Caco-2 (cell line): ENCODE data around the gene MED8. TPM values are rescaled to one million over a fixed set of nuclear protein-coding genes. Genes with fewer than 3 reads are reported as not detected.

ENCODE experiments used
- BruUV-seq: library from RNA; stranded (reverse); fragments of 400-500 nt; replicated peaks from 2 replicates; lab custom pipeline; 2021; lab: Mats Ljungman, UMichigan
- CTCF ChIA-PET: fragments of 300-600 bp; sonication (Branson Sonifier 250); formaldehyde crosslinking; loops from one replicate; lab custom pipeline; 2022; ENCODE audit warnings: antibody characterized with exemption; lab: Charles Lee
- POLR2A ChIA-PET: fragments of 300-600 bp; sonication (Branson Sonifier 250); formaldehyde crosslinking; loops from one replicate; lab custom pipeline; 2022; ENCODE audit warnings: antibody characterized with exemption; lab: Charles Lee
- DNase-seq, 2 experiments: peaks; one replicate each; pipeline versions ENCODE4 v3.0.0 to v3.0.0-alpha.2; 2020 to 2022
- H3K27me3 ChIP-seq: replicated peaks from 2 replicates; pipeline ENCODE4 v1.6.0; 2011; ENCODE audit warnings: low read length; ENCODE audit not compliant: control insufficient read depth, insufficient read depth
- H3K36me3 ChIP-seq: 2 replicates; pipeline ENCODE4 v1.5.1; 2011; ENCODE audit warnings: low read length; ENCODE audit not compliant: control insufficient read depth, insufficient read depth
- H3K4me1 ChIP-seq: fragments of 250-450 bp; sonication (Bioruptor Pico); 2 replicates; pipeline ENCODE4 v1.5.1; 2020; ENCODE audit warnings: mild to moderate bottlenecking
- H3K4me3 ChIP-seq: 2 replicates; pipeline ENCODE4 v1.5.1; 2011; ENCODE audit warnings: low read depth, mild to moderate bottlenecking, control low read depth, low read length
- H3K9me3 ChIP-seq: fragments of 250-450 bp; sonication (Bioruptor Pico); 2 replicates; pipeline ENCODE4 v1.5.1; 2020; ENCODE audit warnings: mild to moderate bottlenecking, moderate library complexity
- H3K27ac Mint-ChIP-seq: one replicate; pipeline ENCODE4 v1.8.0; 2022; ENCODE audit warnings: mixed read lengths; ENCODE audit not compliant: unreplicated experiment
- H3K27me3 Mint-ChIP-seq: one replicate; pipeline ENCODE4 v1.8.0; 2022; ENCODE audit warnings: mixed read lengths; ENCODE audit not compliant: insufficient read depth, unreplicated experiment
- H3K36me3 Mint-ChIP-seq: one replicate; pipeline ENCODE4 v1.8.0; 2022; ENCODE audit warnings: mild to moderate bottlenecking, mixed read lengths; ENCODE audit not compliant: insufficient read depth, unreplicated experiment
- H3K4me1 Mint-ChIP-seq: one replicate; pipeline ENCODE4 v1.8.0; 2022; ENCODE audit warnings: low read depth, mixed read lengths; ENCODE audit not compliant: unreplicated experiment
- H3K4me3 Mint-ChIP-seq: one replicate; pipeline ENCODE4 v1.8.0; 2022; ENCODE audit warnings: mild to moderate bottlenecking, moderate library complexity, mixed read lengths; ENCODE audit not compliant: unreplicated experiment
- H3K9me3 Mint-ChIP-seq: one replicate; pipeline ENCODE4 v1.8.0; 2022; ENCODE audit warnings: mixed read lengths; ENCODE audit not compliant: unreplicated experiment
- intact Hi-C: fragments of 100-400 bp; cut with micrococcal nuclease; formaldehyde crosslinking; loops from one replicate; pipeline ENCODE4 v1.10.0; 2022; ENCODE audit not compliant: unreplicated experiment
- total RNA-seq: library from RNA; stranded (reverse); gene quantifications from 2 replicates; pipeline ENCODE4 v1.2.3, GENCODE V29; 2022
- TF ChIP-seq, protein P1 (sequence below), 2 experiments: fragments of 200-600 bp in 1 of 2; IDR thresholded peaks; 1 replicate in 1 of 2; 2 replicates in 1 of 2; pipeline versions ENCODE4 v1.5.1 to v1.8.0; 2011 to 2022; ENCODE audit warnings: antibody characterized with exemption in 1 of 2, control low read depth in 1 of 2, inconsistent platforms in 1 of 2, low read depth in 1 of 2, low read length in 1 of 2, mild to moderate bottlenecking in 1 of 2, moderate library complexity in 1 of 2; ENCODE audit not compliant: insufficient read depth in 1 of 2, severe bottlenecking in 1 of 2, unreplicated experiment in 1 of 2

MED8 gene
- total RNA-seq, 1 experiment from 2014 or later, result 35.8 TPM

DNA sequence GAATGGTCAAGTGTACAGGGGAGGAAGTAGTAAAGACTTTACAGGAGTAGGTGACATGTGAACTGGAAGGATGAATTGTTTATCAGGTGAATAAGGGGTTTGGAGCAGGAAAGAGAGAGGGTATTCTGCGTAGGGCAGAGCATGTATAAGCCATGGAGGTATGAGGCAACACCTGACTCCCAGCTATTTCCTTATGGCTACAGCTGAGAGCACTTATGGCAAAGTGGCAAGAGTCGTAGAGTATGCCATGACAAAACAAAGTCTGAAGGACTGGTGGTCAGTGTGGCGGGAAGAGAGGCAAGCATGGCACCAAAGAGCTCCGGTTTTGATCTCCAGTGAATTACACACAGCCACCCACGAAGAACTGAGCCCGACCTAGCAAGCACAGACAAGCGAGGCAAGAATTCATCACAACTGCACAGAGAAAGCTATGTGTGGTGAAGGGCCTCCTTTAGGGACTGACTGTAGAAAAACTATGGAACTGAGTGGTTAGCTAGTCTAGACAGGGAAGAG is 12.8 kb downstream of the MED8 start:
- H3K4me3 ChIP-seq, result no peak overlapping the region
- ChIA-PET POLR2A (interaction anchor here (1.3 kb wide), 1 partner anchor 9 kb away, joined by 14 read pairs; the partner anchor contains the start of gene ELOVL1), CTCF (no interaction called here)
- no peaks in the 10 kb centered on the region for H3K36me3 Mint-ChIP-seq
- no peaks in the 10 kb centered on the region for H3K27me3 ChIP-seq
- intact Hi-C loops, result no loop called here
- H3K27ac Mint-ChIP-seq, result no peak overlapping the region
- DNase-seq, result no peak
- no peaks in the 10 kb centered on the region for H3K9me3 ChIP-seq
- peaks cover 9% of the 10 kb centered on the region for H3K4me1 ChIP-seq
- no peaks in the 10 kb centered on the region for H3K36me3 ChIP-seq
- TF ChIP-seq, protein P1, sequence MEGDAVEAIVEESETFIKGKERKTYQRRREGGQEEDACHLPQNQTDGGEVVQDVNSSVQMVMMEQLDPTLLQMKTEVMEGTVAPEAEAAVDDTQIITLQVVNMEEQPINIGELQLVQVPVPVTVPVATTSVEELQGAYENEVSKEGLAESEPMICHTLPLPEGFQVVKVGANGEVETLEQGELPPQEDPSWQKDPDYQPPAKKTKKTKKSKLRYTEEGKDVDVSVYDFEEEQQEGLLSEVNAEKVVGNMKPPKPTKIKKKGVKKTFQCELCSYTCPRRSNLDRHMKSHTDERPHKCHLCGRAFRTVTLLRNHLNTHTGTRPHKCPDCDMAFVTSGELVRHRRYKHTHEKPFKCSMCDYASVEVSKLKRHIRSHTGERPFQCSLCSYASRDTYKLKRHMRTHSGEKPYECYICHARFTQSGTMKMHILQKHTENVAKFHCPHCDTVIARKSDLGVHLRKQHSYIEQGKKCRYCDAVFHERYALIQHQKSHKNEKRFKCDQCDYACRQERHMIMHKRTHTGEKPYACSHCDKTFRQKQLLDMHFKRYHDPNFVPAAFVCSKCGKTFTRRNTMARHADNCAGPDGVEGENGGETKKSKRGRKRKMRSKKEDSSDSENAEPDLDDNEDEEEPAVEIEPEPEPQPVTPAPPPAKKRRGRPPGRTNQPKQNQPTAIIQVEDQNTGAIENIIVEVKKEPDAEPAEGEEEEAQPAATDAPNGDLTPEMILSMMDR (IDR thresholded peaks at IDR 0.05; ENCODE audit: insufficient read depth in 1 of 2, low read depth in 1 of 2, low read length in 1 of 2, severe bottlenecking in 1 of 2, unreplicated experiment in 1 of 2), result no peak
- no peaks in the 10 kb centered on the region for H3K27me3 Mint-ChIP-seq
- H3K4me3 Mint-ChIP-seq, result no peak overlapping the region
- H3K4me1 Mint-ChIP-seq, result no peaks in the 10 kb centered on the region
- no TSS peak for BruUV-seq
- H3K9me3 Mint-ChIP-seq, result no peaks in the 10 kb centered on the region

DNA sequence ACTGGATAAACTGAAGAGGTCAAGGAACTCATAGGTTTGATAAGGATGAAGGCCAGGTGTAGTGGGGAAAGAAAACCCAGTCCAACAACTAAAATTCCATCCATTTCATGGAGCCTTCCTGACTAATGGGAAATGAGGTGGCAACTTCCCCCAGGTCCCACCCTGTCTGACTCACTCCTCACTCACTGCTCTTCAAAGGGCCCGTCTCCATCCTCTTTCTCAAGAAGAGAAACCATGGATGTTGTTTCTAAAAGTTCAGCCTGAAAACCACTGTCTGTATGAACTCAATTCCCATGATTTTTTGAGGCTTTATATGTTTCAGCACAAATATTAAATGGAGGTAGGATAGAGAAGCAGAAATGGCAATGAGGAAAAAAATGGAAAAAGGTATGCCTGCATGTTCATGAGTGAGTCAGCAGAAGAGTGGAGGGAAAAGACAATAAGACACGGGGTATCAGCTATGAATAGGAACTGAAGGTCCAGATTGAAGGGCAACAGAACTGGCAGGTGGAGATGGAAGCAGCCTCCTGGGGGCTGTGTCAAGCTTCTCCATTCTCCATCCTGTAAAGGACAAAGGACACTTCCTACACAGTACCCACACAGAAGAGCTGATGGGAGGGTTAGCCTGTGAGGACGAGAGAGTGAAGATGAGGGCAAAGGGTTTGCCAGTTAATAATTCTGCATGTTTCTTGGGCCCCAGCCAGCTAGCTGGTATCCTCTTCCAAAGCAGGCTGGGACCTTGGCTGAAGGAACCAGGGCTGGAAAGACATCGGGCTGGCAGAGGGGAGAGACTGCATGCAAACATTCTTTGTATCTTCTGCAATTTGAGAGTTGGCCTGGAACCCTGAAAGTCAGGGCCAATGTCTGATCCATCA is 16.3 kb downstream of the MED8 start:
- no TSS peak for BruUV-seq
- Mint-ChIP-seq H3K36me3 (no peaks in the 10 kb centered on the region), H3K4me1 (no peaks in the 10 kb centered on the region), H3K9me3 (no peaks in the 10 kb centered on the region), H3K4me3 (no peak overlapping the region), H3K27me3 (no peaks in the 10 kb centered on the region), H3K27ac (no peak overlapping the region)
- TF ChIP-seq, protein P1 (IDR thresholded peaks at IDR 0.05; ENCODE audit: insufficient read depth in 1 of 2, low read depth in 1 of 2, low read length in 1 of 2, severe bottlenecking in 1 of 2, unreplicated experiment in 1 of 2), result no peak
- DNase-seq, result no peak
- Histone ChIP-seq H3K27me3 (no peaks in the 10 kb centered on the region), H3K4me1 (peaks cover 9% of the 10 kb centered on the region), H3K9me3 (no peaks in the 10 kb centered on the region), H3K4me3 (no peak overlapping the region), H3K36me3 (no peaks in the 10 kb centered on the region)
- ChIA-PET POLR2A (no interaction called here), CTCF (no interaction called here)
- intact Hi-C loops, result no loop called here

DNA sequence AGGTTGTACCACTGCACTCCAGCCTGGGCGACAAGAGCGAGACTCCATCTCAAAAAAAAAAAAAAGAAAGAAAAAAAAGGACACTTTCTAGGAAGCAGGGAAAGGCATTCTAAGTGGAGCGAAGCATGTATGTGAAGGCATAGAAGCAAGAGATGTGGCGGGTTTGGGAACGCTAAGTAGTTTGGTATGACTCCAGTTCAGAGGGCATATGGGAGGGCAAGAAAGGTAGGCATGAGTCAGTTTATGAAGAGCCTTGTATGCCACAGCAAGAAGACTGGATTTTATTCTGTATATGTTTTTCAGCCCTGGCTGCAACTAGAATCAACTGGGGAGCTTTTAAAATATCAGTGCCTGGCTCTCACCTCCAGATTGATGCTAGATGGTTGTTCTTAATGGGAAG is 17.4 kb downstream of the MED8 start:
- Mint-ChIP-seq H3K36me3 (no peaks in the 10 kb centered on the region), H3K27me3 (no peaks in the 10 kb centered on the region), H3K4me1 (no peaks in the 10 kb centered on the region), H3K4me3 (no peak overlapping the region), H3K9me3 (no peaks in the 10 kb centered on the region), H3K27ac (no peak overlapping the region)
- Histone ChIP-seq H3K27me3 (no peaks in the 10 kb centered on the region), H3K36me3 (no peaks in the 10 kb centered on the region), H3K4me1 (peaks cover 9% of the 10 kb centered on the region), H3K4me3 (no peak overlapping the region), H3K9me3 (no peaks in the 10 kb centered on the region)
- ChIA-PET POLR2A (no interaction called here), CTCF (no interaction called here)
- TF ChIP-seq, protein P1 (IDR thresholded peaks at IDR 0.05; ENCODE audit: insufficient read depth in 1 of 2, low read depth in 1 of 2, low read length in 1 of 2, severe bottlenecking in 1 of 2, unreplicated experiment in 1 of 2), result no peak
- intact Hi-C loops, result no loop called here
- DNase-seq, result no peak
- no TSS peak for BruUV-seq
